GM20000 (cell line): ENCODE data around the gene GNG13.

ENCODE experiments used
- DNase-seq: peaks from one replicate; pipeline ENCODE4 v3.0.0; 2012; ENCODE audit warnings: low spot score
- CTCF ChIP-seq: IDR thresholded peaks from 2 replicates; pipeline ENCODE4 v1.5.1; 2012; ENCODE audit warnings: mild to moderate bottlenecking, control low read depth; ENCODE audit errors: extremely low read depth, missing control alignments

GNG13 gene

DNA sequence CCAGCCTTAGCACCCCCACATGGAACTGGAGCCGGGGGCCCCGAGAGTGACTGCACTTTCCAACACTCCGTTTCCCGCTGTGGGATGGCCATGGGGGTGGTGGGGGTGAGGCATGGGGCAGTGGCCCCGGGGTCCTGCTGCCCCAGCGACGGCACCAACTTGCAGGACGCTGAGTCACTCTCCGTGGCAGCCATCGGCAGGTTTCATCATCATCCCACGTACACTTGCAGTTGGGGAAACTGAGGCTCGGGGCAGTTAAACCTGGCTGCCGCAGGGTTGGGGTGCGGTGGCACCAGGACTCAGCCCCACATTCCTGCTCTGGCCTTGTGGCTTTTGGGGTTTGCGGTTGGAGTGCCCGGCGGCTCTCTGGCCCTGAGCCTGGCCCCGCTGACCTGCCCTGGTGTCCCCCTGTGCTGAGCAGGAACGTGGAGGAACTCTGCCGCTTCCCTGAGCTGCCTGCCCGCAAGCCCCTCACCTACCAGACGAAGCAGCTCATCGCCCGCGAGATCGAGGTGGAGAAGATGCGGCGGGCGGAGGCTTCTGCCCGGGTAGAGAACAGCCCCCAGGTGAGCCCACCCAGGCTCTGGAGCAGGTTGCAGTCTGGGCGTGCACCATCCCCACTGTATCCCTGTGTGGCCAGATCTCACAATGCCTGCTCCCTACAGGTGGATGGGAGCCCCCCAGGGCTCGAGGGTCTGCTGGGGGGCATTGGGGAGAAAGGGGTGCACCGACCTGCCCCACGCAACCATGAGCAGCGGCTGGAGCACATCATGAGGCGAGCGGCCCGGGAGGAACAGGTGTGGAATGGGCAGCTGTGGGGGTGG lies 4.0 kb downstream of the GNG13 start:
- no peak for TF ChIP-seq CTCF
- DNase-seq, result no peak

DNA sequence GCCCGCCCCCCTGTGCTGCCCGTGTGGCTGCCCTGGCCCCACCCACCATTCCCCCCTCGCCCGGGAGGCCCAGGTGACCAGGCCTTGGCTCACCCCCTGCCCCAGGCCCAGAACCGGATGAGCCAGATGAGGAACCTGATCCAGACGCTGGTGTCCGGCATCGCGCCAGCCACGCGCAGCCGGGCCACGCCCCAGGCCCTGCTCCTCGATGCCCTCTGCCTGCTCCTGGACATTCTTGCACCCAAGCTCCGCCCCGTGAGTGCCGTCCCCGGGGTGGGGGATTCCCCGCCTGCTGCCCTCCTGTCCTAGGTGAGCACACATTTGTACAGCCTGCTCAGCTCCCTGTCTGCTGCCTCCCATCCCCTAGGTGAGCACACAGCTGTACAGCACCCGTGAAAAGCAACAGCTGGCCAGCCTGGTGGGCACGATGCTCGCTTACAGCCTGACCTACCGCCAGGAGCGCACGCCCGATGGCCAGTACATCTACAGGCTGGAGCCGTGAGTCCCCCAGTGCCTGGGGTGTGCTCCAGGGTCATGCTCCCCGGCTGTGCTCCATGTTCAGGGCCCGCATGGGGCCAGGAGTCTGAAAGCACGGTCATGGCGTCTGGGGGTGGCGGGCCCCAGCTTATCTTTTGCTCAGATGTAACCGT lies 4.8 kb downstream of the GNG13 start:
- no peak for TF ChIP-seq CTCF
- no peak for DNase-seq

DNA sequence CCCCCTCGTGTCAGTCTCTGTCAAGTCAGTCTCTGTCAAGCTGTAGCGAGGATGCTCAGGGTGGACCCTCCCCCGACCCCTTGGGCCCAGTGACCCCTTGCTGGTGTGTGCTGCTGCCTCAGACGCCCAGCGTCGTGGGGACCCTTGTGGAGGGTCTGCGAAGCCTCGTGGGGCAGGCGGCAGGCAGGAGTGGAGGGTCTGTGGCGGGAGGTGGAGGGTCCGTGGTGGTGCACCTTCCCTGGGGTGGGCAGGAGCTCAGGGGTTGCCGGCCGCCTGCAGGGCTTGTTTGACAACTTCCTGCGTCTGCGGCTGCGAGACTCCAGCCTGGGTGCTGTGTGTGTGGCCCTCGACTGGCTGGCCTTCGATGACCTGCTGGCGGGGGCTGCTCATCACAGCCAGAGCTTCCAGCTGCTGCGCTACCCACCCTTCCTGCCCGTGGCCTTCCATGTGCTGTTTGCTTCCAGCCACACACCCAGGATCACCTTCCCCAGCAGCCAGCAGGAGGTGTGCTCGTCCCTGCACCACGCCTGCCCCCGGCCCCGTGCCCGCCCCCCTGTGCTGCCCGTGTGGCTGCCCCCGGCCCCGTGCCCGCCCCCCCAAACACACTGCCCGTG lies 5.6 kb downstream of the GNG13 start:
- no peak for TF ChIP-seq CTCF
- DNase-seq, result no peak

GRCh38 chr16:794091-794822 lies 6.3 kb downstream of the GNG13 start:
- no peak for DNase-seq
- TF ChIP-seq CTCF, result no peak

GRCh38 chr16:793414-793813 lies 7.1 kb downstream of the GNG13 start:
- TF ChIP-seq CTCF, result no peak
- no peak for DNase-seq

DNA sequence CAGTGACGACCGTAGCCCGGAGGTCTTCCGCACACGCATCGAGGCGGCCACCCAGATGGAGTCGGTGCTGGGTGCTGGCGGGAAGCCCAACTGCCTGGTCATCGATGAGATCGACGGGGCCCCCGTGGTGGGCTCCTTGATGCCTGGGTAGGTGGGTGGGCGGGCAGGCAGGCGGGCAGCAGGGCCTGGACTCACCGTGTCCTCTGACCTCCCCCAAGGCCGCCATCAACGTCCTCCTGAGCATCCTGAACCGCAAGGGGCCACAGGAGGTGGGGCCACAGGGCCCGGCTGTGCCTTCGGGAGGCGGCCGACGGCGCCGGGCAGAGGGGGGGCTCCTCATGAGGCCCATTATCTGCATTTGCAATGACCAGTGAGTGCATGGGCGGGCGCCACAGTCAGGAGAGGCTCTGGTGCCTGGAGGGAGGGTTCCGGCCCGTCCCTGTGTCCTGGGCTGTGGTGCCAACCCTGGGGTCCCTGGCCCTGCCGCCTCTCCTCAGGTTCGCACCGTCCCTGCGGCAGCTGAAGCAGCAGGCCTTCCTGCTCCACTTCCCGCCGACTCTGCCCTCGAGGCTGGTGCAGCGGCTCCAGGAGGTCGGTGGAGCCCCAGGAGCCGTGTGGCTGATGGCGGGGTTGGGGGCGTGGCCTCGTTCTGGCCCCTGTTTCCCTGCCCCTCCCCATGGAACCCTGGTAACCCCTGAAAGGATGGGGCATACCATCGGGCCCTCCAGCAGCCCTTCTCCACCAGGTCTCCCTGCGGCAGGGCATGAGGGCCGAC lies 8.1 kb downstream of the GNG13 start:
- DNase-seq, result no peak
- no peak for TF ChIP-seq CTCF
